MM.1S (cell line): Measurements from ENCODE around the gene CD109.
A peak's percentile ranks its signal among the peaks of the same experiment; 100 is the strongest.

Source experiments
- DNase-seq: peaks from one replicate; pipeline ENCODE4 v3.0.0-alpha.2; 2015
- H2AFZ ChIP-seq: fragments of 300-600 bp; sonication (generic); 2 replicates; pipeline ENCODE4 v1.6.0; 2016; ENCODE audit warnings: antibody characterized with exemption, low read length
- H3F3A ChIP-seq: fragments of 300-600 bp; sonication (generic); 2 replicates; pipeline ENCODE4 v1.6.1; 2016; ENCODE audit warnings: mild to moderate bottlenecking, antibody characterized with exemption, low read length, moderate library complexity, mixed read lengths; ENCODE audit not compliant: insufficient read depth
- H3K27ac ChIP-seq: fragments of 300-600 bp; sonication (generic); 2 replicates; pipeline ENCODE4 v1.5.1; 2016; ENCODE audit warnings: mild to moderate bottlenecking, low read length
- H3K27me3 ChIP-seq: fragments of 300-600 bp; sonication (generic); replicated peaks from 2 replicates; pipeline ENCODE4 v1.6.0; 2016; ENCODE audit warnings: low read length; ENCODE audit not compliant: insufficient read depth
- H3K36me3 ChIP-seq: fragments of 300-600 bp; sonication (generic); replicated peaks from 2 replicates; pipeline ENCODE4 v1.6.1; 2016; ENCODE audit warnings: mild to moderate bottlenecking, low read length, mixed read lengths; ENCODE audit not compliant: insufficient read depth
- H3K4me1 ChIP-seq: fragments of 300-600 bp; sonication (generic); 2 replicates; pipeline ENCODE4 v1.6.1; 2016; ENCODE audit warnings: low read length, mixed read lengths
- H3K4me2 ChIP-seq: fragments of 300-600 bp; sonication (generic); 2 replicates; pipeline ENCODE4 v1.6.0; 2016; ENCODE audit warnings: low read depth, low read length
- H3K4me3 ChIP-seq: fragments of 300-600 bp; sonication (generic); 2 replicates; pipeline ENCODE4 v1.5.1; 2016; ENCODE audit warnings: low read length, mixed read lengths
- H3K79me2 ChIP-seq: fragments of 300-600 bp; sonication (generic); 2 replicates; pipeline ENCODE4 v1.6.1; 2016; ENCODE audit warnings: mixed run types, low read length, mixed read lengths
- H3K9ac ChIP-seq: fragments of 300-600 bp; sonication (generic); 2 replicates; pipeline ENCODE4 v1.6.1; 2016; ENCODE audit warnings: low read length, mixed read lengths
- H3K9me2 ChIP-seq: fragments of 300-600 bp; sonication (generic); replicated peaks from 2 replicates; pipeline ENCODE4 v1.6.1; 2016; ENCODE audit warnings: mild to moderate bottlenecking, low read length, mixed read lengths; ENCODE audit not compliant: insufficient read depth
- H3K9me3 ChIP-seq: fragments of 300-600 bp; sonication (generic); replicated peaks from 2 replicates; pipeline ENCODE4 v1.6.1; 2016; ENCODE audit warnings: mild to moderate bottlenecking, low read length, mixed read lengths; ENCODE audit not compliant: insufficient read depth
- H4K20me1 ChIP-seq: fragments of 300-600 bp; sonication (generic); 2 replicates; pipeline ENCODE4 v1.6.1; 2016; ENCODE audit warnings: mild to moderate bottlenecking, low read length, moderate library complexity, mixed read lengths; ENCODE audit not compliant: insufficient read depth
- CTCF ChIP-seq: fragments of 300-600 bp; sonication (generic); IDR thresholded peaks from 2 replicates; pipeline ENCODE4 v1.5.1; 2016; ENCODE audit warnings: antibody characterized with exemption, low read length, mixed read lengths
- EZH2 ChIP-seq: fragments of 300-600 bp; sonication (generic); optimal IDR thresholded peaks from 2 replicates; pipeline ENCODE3; 2017; ENCODE audit warnings: low read depth, mild to moderate bottlenecking, antibody characterized with exemption, low read length, mixed read lengths
- EZH2phosphoT487 ChIP-seq: fragments of 300-600 bp; sonication (generic); IDR thresholded peaks from 2 replicates; pipeline ENCODE4 v1.6.1; 2018; ENCODE audit warnings: antibody characterized with exemption, low read length

Gene CD109

GRCh38 chr6:73797861-73798260 lies 101.9 kb downstream of the CD109 start:
- Histone ChIP-seq H3K27ac (no peak overlapping the region), H3F3A (no peaks in the 10 kb centered on the region), H3K4me3 (no peak overlapping the region), H3K9me2 (no peaks in the 10 kb centered on the region), H3K9ac (no peak overlapping the region), H3K4me2 (no peak overlapping the region), H3K79me2 (no peaks in the 10 kb centered on the region), H3K9me3 (no peaks in the 10 kb centered on the region), H4K20me1 (no peaks in the 10 kb centered on the region), H3K4me1 (no peaks in the 10 kb centered on the region), H3K27me3 (no peaks in the 10 kb centered on the region), H2AFZ (no peak overlapping the region), H3K36me3 (no peaks in the 10 kb centered on the region)
- DNase-seq, result no peak
- TF ChIP-seq CTCF, result no peak
- TF ChIP-seq EZH2phosphoT487, result no peak
- TF ChIP-seq EZH2, result no peak

GRCh38 chr6:73798592-73798991 lies 102.6 kb downstream of the CD109 start:
- Histone ChIP-seq H4K20me1 (no peaks in the 10 kb centered on the region), H3K79me2 (no peaks in the 10 kb centered on the region), H2AFZ (no peak overlapping the region), H3K36me3 (no peaks in the 10 kb centered on the region), H3K9me2 (no peaks in the 10 kb centered on the region), H3K9me3 (no peaks in the 10 kb centered on the region), H3F3A (no peaks in the 10 kb centered on the region), H3K27me3 (no peaks in the 10 kb centered on the region), H3K27ac (no peak overlapping the region), H3K4me1 (no peaks in the 10 kb centered on the region), H3K4me3 (no peak overlapping the region), H3K4me2 (no peak overlapping the region), H3K9ac (no peak overlapping the region)
- DNase-seq, result no peak
- TF ChIP-seq CTCF (peak; percentile 16; the same call in 1 of the 2 replicates), EZH2 (no peak)

- DNase-seq, result no peak
- Histone ChIP-seq H2AFZ (no peak overlapping the region), H3K27ac (no peak overlapping the region), H3K9me2 (no peaks in the 10 kb centered on the region), H3K9me3 (no peaks in the 10 kb centered on the region), H3K4me3 (no peak overlapping the region), H3K4me2 (no peak overlapping the region), H3K4me1 (no peaks in the 10 kb centered on the region), H3K79me2 (no peaks in the 10 kb centered on the region), H4K20me1 (no peaks in the 10 kb centered on the region), H3K36me3 (no peaks in the 10 kb centered on the region), H3F3A (no peaks in the 10 kb centered on the region), H3K9ac (no peak overlapping the region), H3K27me3 (no peaks in the 10 kb centered on the region)
- no peak for TF ChIP-seq CTCF
- no peak for TF ChIP-seq EZH2
- no peak for TF ChIP-seq EZH2phosphoT487
Observed at GRCh38 chr6:73800997-73801396, 105.0 kb downstream of the CD109 start.
